NCI-H1694 (cell line): ENCODE measurements around the gene MYBPHL.
A peak's percentile ranks its signal among the peaks of the same experiment; 100 is the strongest.

Experiments
- DNase-seq: peaks from one replicate; lab custom pipeline; 2025; lab: John Stamatoyannopoulos, UW

MYBPHL gene

GRCh38 chr1:109251277-109252166 is 55.3 kb downstream of the MYBPHL start:
- DNase-seq, result no peak

DNA sequence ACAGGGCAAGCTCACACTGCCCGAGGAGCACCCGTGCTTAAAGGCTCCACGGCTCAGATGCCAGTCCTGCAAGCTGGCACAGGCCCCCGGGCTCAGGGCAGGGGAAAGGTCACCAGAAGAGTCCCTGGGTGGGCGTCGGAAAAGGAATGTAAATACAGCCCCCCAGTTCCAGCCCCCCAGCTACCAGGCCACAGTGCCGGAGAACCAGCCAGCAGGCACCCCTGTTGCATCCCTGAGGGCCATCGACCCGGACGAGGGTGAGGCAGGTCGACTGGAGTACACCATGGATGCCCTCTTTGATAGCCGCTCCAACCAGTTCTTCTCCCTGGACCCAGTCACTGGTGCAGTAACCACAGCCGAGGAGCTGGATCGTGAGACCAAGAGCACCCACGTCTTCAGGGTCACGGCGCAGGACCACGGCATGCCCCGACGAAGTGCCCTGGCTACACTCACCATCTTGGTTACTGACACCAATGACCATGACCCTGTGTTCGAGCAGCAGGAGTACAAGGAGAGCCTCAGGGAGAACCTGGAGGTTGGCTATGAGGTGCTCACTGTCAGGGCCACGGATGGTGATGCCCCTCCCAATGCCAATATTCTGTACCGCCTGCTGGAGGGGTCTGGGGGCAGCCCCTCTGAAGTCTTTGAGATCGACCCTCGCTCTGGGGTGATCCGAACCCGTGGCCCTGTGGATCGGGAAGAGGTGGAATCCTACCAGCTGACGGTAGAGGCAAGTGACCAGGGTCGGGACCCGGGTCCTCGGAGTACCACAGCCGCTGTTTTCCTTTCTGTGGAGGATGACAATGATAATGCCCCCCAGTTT is 56.1 kb downstream of the MYBPHL start:
- no peak for DNase-seq

DNA sequence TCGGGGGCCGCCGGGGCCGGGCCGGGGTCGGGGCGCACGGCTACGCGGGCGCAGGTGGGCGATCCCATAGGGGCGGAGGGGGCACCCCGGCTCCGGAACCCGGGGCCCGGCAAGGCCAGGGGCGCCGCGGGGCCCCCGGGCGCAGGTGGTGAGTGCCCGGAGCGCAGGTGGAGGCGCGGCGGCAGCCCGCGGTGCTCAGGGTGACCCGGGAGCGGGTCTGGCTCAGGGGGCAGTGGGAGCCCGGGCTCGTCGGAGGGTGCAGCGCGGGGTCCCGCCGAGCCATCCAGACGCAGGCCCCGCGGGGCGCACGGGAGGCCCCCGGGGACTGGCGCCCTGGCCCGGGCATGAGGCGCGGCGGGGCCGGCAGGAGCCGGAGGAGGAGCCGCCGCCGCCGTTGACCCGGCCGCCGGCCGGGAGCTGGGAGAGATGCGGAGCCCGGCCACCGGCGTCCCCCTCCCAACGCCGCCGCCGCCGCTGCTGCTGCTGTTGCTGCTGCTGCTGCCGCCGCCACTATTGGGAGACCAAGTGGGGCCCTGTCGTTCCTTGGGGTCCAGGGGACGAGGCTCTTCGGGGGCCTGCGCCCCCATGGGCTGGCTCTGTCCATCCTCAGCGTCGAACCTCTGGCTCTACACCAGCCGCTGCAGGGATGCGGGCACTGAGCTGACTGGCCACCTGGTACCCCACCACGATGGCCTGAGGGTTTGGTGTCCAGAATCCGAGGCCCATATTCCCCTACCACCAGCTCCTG is 57.0 kb downstream of the MYBPHL start:
- no peak for DNase-seq

DNA sequence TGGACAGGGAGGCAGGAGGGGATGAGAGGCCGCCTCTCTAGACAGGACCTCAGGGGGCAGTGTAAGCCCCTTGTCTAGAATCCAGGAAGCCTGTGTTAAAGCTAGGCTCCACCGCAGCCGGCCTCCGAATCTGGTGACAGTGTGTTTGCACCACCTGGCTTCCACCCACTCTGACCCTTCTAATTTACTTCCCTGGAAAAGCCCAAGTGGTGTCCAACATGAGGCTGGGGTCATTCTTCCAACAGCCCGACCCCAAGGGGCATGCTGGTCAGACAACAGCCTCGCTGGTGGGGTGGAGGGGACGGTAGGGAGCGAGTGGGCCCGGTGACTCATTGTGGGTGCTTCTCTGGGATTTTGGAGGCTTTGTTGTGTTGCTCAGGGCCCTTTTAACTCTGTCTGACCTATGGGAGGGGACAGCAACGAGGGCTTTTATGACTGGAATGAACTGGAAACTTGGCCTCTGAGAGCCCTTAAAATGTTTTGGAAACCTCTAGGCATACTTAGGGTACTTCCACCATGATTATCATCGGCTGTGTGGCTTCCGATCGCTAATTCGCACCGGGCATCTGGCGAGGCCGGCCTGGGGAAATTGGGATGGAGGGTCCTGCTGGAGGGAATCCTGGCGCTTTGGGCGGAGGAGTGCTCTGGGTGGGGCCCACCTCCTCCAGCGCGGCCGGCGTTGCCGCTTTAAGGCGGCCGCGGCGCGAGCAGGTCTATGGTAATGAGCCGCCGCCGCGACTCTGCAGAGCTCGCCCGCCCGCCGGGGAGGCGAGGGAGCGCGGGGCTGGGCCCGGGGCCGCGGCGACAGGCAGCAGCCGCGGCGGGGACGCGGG is 57.8 kb downstream of the MYBPHL start, which contains the start of gene CELSR2:
Gene CELSR2, plus strand, starts transcription at position 743 of the 833 bp plus-strand sequence. CDS start 541 bp downstream, outside the sequence.
- DNase-seq, result peak; percentile 28

GRCh38 chr1:109248444-109248796 is 58.4 kb downstream of the MYBPHL start:
- no peak for DNase-seq

DNA sequence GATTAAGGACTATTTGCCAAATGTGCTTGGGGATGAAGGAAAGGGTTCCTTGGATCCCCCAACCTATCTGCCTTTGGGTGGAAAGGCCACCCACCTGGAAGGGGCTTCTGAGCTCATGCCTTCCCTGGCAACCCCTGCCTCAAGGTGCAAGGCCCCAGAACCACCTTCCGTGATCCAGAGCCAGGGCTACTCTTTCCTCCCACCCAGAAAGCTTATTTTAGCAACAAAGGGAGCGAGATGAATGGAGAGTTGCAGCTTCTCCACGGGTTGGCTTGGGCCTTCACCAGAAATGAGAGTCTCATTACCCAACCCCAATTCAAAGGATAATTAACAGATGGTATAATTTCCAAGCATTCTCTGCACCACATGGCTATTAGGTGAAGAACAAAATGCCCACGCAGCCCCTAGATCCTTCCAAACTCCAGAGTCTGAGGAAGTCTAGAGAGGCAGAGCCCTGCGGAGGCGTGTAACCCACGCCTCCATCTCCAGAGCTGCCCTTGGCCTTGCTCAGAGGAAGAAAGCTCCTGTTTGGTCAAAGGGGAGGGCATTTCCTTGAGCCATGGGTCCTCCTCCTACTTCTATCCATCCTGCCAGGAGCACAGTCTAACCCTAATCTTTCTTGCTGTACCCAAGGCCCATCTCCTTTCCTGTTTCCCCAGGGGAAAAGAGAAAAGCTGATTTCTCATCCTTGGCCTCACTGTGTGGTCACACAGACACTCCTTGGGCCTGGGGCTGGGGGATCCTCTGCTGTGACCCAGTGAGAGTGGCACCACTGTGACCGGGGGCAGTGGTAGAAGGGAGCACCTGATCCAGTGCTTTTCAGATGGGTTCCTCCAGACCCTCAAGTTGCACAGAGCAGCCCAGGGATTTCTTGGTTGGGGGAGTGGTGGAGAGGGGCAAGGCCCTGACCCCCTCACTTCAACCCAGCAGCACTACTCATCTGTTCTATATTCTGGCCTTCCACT is 59.1 kb downstream of the MYBPHL start:
- DNase-seq, result no peak

- DNase-seq, result no peak
These were observed 60.7 kb downstream of the MYBPHL start for GRCh38 chr1:109246141-109246551.

- no peak for DNase-seq
These were observed 62.8 kb downstream of the MYBPHL start for GRCh38 chr1:109243860-109244552.

- DNase-seq, result no peak
These were observed 63.6 kb downstream of the MYBPHL start for GRCh38 chr1:109243221-109243620.

- no peak for DNase-seq
These were observed 64.4 kb downstream of the MYBPHL start for GRCh38 chr1:109242387-109242786.
